Measurements from ENCODE around the gene CEP89.

The CEP89 gene

GRCh38 chr19:32966750-32967149, 5.0 kb downstream of the CEP89 start:
- no peak for DNase-seq (ENCODE audit: low read depth)

GRCh38 chr19:32945260-32945659, 26.5 kb downstream of the CEP89 start:
- no peak for DNase-seq (ENCODE audit: low read depth)

GRCh38 chr19:32941273-32941672, 30.5 kb downstream of the CEP89 start:
- DNase-seq (ENCODE audit: low read depth) = peak; percentile 62

GRCh38 chr19:32936065-32936464, 35.7 kb downstream of the CEP89 start:
- DNase-seq (ENCODE audit: low read depth) = no peak

- DNase-seq (ENCODE audit: low read depth) = no peak
These were observed 36.1 kb downstream of the CEP89 start for GRCh38 chr19:32935629-32936028.

GRCh38 chr19:32933571-32933970, 38.2 kb downstream of the CEP89 start:
- DNase-seq (ENCODE audit: low read depth) = no peak

- no peak for DNase-seq (ENCODE audit: low read depth)
These were observed 41.2 kb downstream of the CEP89 start for GRCh38 chr19:32930567-32930966.

- DNase-seq (ENCODE audit: low read depth) = peak; percentile 9
These were observed 43.0 kb downstream of the CEP89 start for GRCh38 chr19:32928806-32929205.

- DNase-seq (ENCODE audit: low read depth) = peak; percentile 29
These were observed 47.6 kb downstream of the CEP89 start for GRCh38 chr19:32924200-32924599.

GRCh38 chr19:32921624-32922023, 50.1 kb downstream of the CEP89 start:
- DNase-seq (ENCODE audit: low read depth) = no peak

GRCh38 chr19:32919365-32919764, 52.4 kb downstream of the CEP89 start:
- DNase-seq (ENCODE audit: low read depth) = no peak

GRCh38 chr19:32917616-32917996, 54.2 kb downstream of the CEP89 start:
- DNase-seq (ENCODE audit: low read depth) = no peak

GRCh38 chr19:32916969-32917615, 54.7 kb downstream of the CEP89 start:
- DNase-seq (ENCODE audit: low read depth) = peak; percentile 31

- no peak for DNase-seq (ENCODE audit: low read depth)
These were observed 56.7 kb downstream of the CEP89 start for GRCh38 chr19:32914879-32915660.

GRCh38 chr19:32911467-32911866, 60.3 kb downstream of the CEP89 start:
- DNase-seq (ENCODE audit: low read depth) = no peak

GRCh38 chr19:32910874-32911273, 60.9 kb downstream of the CEP89 start:
- no peak for DNase-seq (ENCODE audit: low read depth)

- DNase-seq (ENCODE audit: low read depth) = no peak
These were observed 61.7 kb downstream of the CEP89 start for GRCh38 chr19:32910094-32910493.

- DNase-seq (ENCODE audit: low read depth) = no peak
These were observed 62.5 kb downstream of the CEP89 start for GRCh38 chr19:32909257-32909656.

- DNase-seq (ENCODE audit: low read depth) = no peak
These were observed 63.0 kb downstream of the CEP89 start for GRCh38 chr19:32908641-32909190.

- DNase-seq (ENCODE audit: low read depth) = no peak
These were observed 69.3 kb downstream of the CEP89 start for GRCh38 chr19:32902448-32902847.

- DNase-seq (ENCODE audit: low read depth) = no peak
These were observed 70.1 kb downstream of the CEP89 start for GRCh38 chr19:32901504-32902161.

GRCh38 chr19:32896516-32897214, 75.1 kb downstream of the CEP89 start:
- DNase-seq (ENCODE audit: low read depth) = peak; percentile 44
